GM19240 (cell line): ENCODE data around the gene COL4A1.
"Not testable (repeated sequence)": the region's sequence is repeated elsewhere in the genome, so short reads cannot be mapped to it uniquely, and the experiment has no call there.

ENCODE experiments used
- DNase-seq: peaks from one replicate; pipeline ENCODE4 v3.0.0; 2011; ENCODE audit warnings: low spot score; ENCODE audit not compliant: insufficient read length

COL4A1 gene

GRCh38 chr13:110324026-110324749 lies 17.2 kb upstream of the COL4A1 start:
- DNase-seq, result no peak

GRCh38 chr13:110323172-110323891 lies 16.4 kb upstream of the COL4A1 start:
- DNase-seq, result no peak

GRCh38 chr13:110322828-110323171 lies 15.8 kb upstream of the COL4A1 start:
- no peak for DNase-seq

- no peak for DNase-seq
Observed at GRCh38 chr13:110322126-110322827, 15.3 kb upstream of the COL4A1 start.

GRCh38 chr13:110321573-110321972 lies 14.6 kb upstream of the COL4A1 start:
- DNase-seq, result not testable (repeated sequence)

DNA sequence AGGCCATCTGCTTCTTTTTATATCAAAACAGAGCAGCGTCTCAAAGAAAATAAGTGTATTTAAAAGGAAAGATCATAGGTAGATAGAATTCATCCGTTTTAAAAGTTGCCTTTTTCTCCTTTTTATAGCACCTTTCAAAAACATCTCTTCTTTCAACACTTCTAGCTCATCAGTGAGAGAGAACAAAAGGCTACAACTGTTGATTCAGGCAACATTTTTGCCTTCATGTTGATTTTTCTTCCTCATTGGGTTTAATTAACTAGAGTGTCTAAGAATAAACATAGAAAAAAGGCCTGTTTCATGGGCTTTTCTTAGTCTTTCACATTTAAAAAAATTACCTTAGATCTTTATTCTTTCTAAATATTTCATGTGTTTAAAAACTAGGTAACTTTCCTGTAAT lies 13.7 kb upstream of the COL4A1 start:
- DNase-seq, result no peak

- DNase-seq, result no peak
Observed at GRCh38 chr13:110319774-110320509, 13.0 kb upstream of the COL4A1 start.

DNA sequence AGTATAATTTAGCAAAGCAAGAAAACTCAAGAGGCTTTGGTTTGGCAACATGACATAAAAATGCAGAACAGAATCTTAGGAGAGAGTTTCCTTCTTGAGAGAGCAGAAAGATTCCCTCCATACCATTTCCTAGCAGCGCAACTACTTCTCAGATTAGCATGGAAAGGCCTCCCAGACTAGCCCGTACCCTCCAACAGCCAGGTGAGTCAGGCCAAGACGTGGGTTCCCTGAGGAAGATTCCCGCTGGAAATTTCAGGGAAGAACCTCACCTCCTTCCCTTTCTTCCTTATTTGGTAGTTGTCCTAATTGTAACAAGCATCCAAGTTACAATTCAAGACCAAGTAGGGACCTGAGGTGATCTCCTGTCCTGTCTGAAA lies 12.4 kb upstream of the COL4A1 start:
- no peak for DNase-seq

- DNase-seq, result no peak
Observed at GRCh38 chr13:110318920-110319319, 12.0 kb upstream of the COL4A1 start.

- no peak for DNase-seq
Observed at GRCh38 chr13:110317496-110318195, 10.7 kb upstream of the COL4A1 start.

DNA sequence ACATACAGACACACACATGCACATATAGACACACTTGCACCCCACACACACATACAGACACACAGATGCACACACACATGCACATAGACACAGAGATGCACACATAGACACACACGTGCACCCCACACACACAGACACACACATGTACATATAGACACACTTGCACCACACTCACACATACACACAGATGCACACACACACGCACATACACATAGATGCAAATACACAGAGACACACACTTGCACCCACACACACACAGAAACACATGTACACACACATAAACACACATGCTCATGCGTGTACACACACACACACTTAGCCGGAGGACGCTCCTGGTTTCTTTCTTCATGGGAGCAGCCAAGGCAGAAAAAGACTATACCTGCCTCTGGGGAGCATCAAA lies 10.1 kb upstream of the COL4A1 start:
- DNase-seq, result no peak

DNA sequence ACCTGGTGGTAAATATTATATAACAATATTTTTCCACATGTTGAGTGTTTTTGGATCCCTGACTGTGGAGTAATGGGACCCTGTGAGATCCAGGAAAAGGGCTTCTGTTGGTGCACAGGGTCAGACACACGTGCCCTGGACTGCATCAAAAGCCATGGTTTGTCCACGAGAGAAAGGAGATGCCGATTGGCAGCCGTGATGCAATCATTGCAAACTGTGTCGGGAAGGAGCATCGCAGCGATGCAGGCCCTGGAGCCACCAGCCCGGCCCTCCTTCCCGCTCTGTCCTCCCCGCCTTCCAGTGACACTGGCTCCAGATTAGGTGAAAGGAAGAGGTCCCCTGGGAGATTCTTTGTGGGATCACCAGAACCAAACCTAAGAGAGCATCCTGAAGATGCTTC lies 9.2 kb upstream of the COL4A1 start:
- DNase-seq, result no peak

GRCh38 chr13:110314516-110315245 lies 7.7 kb upstream of the COL4A1 start:
- DNase-seq, result no peak

DNA sequence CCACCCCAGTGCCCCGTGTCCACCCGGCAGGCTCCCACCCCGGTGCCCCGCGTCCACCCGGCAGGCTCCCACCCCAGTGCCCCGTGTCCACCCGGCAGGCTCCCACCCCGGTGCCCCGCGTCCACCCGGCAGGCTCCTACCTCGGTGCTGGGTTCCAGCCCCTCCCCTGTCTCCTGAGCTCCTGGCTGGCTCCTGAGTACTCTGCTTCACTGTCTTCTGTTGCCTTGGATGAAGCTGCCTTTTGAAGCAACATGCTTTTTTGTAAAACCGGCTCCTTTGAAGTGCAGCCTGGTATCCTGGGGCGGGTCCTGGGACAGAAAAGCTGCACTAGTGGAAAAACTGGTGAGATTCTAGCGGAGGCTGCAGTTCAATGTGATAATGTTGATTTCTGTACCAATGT lies 6.8 kb upstream of the COL4A1 start:
- DNase-seq, result not testable (repeated sequence)

DNA sequence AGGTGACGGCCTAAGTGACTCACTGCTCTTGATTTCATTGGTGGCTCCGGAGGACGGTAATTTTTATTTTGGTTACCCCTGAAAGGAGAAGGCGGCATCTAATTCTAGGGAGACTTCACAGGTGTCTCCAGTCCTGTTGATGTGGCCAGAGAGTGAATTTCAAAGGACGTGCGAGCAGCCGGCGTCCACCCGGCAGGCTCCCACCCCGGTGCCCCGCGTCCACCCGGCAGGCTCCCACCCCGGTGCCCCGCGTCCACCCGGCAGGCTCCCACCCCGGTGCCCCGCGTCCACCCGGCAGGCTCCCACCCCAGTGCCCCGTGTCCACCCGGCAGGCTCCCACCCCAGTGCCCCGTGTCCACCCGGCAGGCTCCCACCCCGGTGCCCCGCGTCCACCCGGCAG lies 6.3 kb upstream of the COL4A1 start:
- not testable (repeated sequence) for DNase-seq

DNA sequence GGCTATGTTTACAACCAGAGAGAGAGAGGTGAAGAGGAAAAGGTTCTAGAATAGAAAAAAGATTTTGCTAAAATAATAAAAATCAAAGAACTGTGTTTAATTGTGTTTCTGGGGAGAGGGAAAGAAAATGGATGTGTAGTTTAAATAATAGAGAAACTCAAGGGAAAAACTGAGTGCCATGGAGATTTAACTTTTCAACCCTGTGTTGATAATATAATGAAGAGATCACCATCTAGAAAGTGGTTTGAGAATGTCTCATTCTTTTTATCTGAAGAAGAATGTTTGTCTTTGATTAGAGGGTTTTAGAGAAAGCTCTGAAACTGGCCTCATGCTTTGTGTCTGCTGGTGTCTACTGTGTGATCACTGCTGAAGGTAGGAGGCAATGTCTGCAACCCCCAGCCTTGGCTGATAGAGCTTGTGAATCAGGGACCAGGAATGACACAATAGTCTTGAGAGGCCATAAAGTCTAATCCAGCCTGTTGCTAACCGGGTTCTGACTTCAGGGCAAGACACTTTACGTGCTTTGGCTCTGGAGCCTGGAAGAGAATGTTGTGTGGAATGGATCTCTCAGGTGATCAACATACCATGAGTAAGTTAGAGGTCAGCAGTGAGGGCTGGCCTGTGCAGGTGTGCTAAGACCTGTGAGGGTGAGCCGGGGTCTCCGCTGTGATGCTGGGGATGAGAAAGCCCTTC lies 5.5 kb upstream of the COL4A1 start:
- no peak for DNase-seq

DNA sequence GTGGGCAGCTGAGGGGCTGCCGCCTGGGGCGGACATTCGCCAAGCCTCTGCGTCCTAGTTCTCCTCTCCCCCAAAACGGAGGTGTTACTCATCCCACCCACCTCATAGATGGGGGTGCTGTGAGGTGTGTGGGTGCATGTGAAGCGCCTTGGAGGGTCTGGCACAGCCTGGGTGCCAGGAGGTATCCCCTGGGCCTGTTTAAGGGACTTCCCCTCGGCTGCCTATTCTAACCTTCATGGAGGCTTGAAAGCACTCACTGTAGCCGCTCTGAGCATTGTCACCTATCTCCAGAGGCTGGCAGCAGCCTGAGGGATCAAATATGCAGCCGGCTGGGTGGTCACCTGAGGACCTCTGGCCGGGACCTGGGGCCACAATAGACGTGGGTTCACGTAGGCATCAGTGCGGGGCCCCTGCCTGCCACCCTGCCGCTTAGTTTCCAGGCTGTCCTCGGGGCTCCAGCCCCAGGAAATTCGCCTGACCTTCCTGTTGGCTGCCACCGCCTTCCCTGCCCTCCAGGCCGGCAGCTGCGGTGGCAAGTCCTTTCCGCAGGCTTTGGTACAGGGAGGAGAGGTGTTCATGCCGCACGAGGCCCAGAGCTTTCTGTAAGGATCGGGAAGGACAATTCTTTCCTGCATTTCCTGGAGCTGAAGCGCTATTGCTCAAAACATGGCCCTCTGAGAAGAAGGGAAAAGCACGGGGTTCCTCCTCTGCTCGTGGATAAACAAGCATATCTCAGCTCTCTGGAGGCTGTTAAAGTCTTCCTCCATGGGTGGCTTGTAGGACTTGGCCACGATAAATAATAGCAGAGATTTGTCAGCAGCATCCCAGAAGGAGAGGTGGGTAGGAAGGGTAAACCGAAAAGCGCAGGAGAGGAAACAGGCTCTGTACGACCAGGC lies 4.7 kb upstream of the COL4A1 start:
- no peak for DNase-seq

- DNase-seq, result no peak
Observed at GRCh38 chr13:110310541-110311442, 3.8 kb upstream of the COL4A1 start.
